22Rv1 (cell line): ENCODE results near the gene MLN.

Experiments used
- CTCF ChIP-seq: fragments of 450-650 bp; IDR thresholded peaks from 2 replicates; pipeline ENCODE4 v1.5.1; 2017; ENCODE audit warnings: mild to moderate bottlenecking
- ZFX ChIP-seq: fragments of 450-650 bp; IDR thresholded peaks from 2 replicates; pipeline ENCODE4 v1.6.1; 2017; ENCODE audit warnings: antibody characterized with exemption, borderline replicate concordance

GRCh38 chr6:33846226-33846625 lies 42.4 kb upstream of the MLN start:
- TF ChIP-seq CTCF = no peak
- TF ChIP-seq ZFX = no peak
